OCI-M2 (cell line): ENCODE measurements around the gene SECISBP2.

ENCODE experiments used
- DNase-seq: peaks from one replicate; lab custom pipeline; 2025; ENCODE audit not compliant: unreplicated experiment; lab: John Stamatoyannopoulos, UW

The SECISBP2 gene

DNA sequence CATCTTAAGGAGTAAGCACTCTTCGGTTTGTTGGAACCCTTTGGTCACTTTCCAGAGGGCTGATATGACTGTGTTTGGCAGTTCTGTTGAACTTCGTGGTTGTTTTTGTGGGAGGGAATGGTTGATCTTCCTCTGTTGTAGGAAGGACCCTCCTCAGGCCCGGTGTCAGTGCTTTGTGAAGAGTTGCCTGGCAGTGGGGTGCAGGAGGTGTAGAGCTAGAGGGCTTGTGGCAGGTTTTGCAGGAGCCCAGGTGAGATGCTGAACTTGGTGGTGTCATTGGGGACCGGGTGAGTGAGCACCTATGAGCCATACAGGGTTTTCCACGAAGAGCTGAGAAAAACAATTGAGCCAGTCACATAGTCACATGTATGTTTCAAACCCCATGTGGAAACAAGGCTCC, 27.2 kb downstream of the SECISBP2 start:
- no peak for DNase-seq

DNA sequence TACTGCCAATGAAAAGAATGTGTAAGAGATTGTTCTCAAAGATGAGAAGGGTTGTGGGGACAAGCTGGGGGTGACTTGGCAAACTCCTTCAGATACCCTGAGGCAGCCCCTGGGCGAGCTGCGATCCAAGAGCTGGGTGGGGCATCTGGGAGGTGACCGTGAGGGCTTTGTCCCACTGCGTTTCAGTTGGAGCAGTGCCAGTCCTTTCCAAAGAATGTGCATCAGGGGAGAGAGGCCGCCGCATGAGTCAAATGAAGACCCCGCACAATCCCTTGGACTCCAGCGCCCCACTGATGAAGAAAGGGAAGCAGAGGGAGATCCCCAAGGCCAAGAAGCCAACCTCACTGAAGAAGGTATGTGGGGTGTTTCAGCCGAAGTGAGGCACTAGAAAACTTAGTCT, 28.4 kb downstream of the SECISBP2 start:
- DNase-seq: no peak

DNA sequence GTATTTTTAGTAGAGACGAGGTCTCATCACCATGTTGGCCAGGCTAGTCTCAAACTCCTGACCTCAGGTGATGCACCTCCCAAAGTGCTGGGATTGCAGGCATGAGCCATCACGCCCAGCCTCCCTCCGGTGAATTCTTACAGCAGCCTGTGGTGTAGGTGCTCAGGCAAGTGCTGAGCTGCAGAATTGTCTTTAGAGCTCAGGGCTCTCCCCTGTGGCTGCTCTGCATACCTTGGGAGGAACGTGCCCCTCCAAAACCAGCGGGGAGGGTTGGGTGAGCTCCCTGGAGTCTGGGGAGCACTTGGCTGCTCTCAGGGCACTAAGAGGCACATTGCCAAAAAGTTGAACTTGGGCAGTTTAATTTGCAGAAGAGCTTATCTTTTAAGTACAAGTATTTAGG, 29.4 kb downstream of the SECISBP2 start:
- DNase-seq: no peak

DNA sequence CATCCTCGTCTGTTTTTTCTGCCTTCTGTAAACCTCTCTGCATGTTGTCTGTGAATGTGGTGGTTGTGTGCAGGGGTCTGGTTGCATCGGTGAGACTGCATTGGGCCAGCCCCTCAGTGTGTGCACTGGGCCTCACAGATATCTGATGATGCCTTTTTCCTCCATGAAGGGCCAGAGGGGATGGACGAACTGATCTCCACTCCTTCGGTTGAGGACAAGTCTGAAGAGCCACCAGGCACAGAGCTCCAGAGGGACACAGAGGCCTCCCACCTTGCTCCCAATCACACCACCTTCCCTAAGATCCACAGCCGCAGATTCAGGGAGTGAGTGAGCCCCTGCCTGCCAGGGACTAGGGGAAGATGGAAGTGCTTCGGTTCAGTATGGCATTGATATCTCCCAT, 31.3 kb downstream of the SECISBP2 start:
- DNase-seq: no peak

DNA sequence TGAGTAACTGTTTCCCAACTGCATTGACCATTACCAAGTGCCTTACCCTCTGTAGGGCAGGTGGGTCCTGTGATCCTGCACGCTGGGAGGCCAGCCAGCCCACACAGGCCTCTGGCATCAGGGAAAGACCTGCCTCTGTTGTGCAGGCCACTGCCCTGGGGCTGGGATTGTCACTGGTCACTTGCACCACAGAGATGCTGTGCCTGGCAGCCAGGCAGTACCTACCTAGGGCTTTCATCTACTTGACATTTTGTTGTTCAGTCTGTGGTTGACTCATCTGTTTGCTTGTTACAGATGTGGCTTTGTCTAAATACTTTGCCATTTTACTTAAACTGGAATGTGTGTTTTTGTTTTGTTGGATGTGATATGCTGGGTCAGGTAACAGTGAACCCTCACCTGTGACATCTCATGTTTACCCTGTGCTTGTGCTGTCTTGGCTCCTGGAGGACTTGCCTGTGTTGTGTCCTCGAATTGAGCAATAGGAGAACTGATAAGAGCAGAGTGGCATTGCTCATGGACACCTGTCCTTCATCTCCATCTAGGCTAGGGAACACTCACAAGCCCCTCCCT, 32.8 kb downstream of the SECISBP2 start:
- no peak for DNase-seq

DNA sequence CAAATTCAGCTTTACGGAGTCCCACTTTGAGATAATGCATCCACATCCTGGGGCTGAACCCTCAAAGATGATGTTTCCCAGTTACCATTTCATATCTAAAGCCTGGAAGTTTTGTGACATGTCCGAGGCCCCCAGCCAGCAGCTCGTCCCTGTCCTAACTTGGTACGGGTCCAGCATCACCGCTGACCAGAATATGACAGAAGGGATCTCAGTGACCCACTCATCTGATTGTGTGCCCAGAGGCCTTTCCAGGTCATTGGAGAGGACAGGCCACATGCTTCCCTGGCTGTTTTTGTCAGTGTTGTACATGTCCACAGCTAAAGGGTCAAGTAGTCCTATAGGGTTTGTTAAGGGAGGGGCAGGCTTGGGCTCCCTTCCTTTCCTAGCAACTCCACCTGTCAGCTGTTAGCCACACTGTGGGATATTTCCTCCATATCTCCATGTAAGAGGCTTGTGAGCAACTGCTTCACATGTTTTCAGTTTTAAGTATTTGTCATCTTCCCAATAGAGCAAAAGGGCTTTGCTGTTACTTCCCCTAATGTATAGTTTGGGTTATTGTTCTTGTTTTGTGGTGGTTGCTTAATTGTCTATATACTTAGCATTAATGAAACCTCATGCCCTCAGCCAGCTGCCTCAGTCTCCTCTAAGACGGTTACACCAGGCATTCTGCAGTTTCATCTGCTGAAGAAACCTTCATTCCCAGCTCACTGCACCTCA, 33.4 kb downstream of the SECISBP2 start:
- DNase-seq: no peak

DNA sequence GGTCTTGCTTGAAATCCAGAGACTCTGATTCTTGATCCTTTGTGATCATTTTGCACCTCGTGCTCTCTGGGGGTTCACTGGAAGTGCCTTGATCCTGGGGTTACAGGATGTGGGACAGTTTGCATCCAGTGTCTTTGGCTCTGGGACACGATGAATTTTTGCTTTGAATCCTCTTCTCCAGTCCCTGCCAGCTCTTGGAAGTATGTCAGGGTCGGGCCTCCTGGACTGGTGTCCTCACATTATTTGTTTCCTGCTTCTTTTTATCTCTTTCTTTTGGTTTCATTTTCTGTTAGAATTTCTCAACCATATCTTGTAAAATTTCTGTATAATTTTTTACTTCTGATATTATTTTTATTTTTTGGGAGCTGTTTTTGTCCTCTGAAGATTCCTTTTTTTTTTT, 34.2 kb downstream of the SECISBP2 start:
- no peak for DNase-seq

DNA sequence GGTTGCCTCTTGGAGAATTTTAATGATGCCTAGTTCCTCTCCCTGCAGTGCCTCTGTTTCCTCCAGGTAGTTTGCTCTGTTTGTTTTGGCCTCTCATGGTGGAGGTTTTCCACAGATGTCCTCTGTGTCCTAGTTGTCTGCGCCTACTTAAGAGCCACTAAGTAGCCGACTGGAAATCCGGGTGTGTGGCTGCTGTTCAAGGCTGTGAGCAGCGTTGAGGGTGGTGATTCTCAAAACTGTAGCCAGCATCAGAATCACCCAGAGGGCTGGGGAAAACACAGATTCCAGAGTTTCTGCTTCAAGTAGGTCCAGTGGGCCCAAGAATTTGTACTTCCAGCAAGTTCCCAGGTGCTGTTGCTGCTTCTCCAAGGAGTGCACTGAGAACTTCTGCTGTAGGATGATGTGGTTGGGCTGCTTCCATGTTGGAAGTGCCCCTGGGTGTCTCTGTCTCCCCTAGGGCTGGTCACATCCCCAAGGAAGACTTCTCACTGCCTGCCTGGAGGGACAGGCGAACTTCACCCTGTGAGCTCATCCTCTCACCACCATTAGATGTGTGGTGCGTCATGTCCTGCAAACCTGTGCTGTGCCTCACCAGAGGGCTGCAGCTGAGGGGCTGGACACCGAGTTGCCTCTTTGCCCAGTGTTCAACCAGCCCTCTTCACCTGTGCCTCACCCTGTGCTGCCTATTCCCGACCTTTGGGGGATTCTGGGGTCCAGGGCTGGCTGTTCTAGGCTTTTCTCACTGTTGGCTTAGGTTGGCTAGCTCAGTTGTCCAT, 34.8 kb downstream of the SECISBP2 start:
- no peak for DNase-seq

DNA sequence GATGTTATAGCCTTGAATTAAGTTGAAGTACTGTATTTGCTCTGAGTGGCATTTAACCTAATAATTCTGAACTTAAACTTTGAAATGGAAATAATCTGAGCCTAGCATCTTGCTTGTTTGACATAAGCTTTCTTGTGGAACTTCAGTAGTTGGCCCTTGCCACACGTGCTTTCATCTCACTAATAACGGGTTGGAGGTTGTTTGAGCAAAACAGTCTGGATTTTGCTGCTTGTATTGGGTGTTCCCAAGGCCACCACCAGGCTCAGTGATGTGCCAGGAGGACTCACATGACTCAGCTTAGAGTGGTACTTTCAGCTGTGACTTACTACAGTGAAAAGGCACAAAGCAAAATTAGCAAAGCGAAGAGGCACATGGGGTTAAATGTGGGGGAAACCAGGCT, 35.7 kb downstream of the SECISBP2 start:
- no peak for DNase-seq

DNA sequence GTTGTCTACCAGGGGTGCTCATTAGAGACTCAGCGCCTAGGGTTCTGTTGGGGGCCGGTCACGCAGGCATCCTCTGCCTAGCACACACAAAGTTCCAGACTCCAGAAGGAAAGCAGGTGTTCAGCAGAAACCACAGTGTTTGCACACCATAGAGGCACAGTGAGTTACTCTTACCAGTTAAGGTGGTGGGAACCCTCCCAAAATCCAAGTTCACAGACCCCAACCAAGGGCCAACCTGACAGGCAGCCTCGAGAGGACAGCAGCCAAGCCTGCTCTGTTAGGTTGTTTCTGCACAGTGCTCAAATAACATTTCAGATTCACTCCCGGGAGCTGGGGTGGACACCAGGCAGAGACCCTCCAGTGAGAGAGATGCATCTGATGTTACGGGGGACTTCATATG, 36.2 kb downstream of the SECISBP2 start:
- no peak for DNase-seq

DNA sequence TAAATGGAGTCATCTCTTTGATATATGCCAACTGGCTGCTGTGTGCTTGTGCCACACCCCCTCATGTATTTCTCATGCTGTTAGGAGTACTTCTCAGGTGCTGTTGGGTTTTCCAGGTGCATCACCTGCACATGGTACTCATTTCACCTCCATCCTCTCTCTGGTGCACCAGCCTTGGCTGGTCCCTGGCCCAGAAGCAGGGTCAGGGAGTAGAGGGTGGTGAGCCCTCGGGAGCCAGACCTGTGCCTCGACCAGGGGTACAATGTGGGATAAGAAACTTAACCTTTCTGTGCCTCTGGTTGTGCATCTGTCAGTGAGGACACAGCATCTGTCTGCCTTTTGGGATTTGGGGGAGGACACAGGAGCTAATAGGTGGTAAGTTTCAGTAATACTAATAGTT, 38.5 kb downstream of the SECISBP2 start:
- DNase-seq: no peak

DNA sequence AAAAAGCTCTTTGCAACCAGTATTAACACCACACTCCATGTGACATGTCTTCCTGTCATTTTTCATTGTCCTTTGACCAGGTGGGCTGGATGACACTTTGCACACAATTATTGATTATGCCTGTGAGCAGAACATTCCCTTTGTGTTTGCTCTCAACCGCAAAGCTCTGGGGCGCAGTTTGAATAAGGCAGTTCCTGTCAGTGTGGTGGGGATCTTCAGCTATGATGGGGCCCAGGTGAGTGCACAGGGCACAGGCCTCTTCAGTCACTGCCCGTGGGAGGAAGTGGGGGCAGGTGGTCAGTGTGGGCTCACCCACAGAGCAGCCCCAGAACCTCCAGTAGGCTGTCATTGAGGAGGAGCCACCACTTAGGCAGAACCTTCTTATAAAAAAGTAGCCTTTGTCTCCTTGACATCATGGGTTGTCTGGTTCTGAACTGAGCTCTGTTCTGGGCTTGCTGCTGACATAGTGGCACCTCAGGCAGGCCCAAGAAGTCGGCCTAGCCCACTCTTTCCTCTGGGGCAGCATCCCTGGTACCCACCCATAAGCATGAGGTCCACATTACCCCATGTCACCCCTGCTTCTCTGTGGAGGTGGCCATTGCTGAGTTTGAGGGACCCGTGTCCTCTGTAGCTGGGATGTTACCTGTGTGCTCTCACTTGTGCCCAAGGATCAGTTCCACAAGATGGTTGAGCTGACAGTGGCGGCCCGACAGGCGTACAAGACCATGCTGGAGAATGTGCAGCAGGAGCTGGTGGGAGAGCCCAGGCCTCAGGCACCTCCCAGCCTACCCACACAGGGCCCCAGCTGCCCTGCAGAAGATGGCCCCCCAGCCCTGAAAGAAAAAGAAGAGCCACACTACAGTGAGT, 39.3 kb downstream of the SECISBP2 start:
- no peak for DNase-seq

DNA sequence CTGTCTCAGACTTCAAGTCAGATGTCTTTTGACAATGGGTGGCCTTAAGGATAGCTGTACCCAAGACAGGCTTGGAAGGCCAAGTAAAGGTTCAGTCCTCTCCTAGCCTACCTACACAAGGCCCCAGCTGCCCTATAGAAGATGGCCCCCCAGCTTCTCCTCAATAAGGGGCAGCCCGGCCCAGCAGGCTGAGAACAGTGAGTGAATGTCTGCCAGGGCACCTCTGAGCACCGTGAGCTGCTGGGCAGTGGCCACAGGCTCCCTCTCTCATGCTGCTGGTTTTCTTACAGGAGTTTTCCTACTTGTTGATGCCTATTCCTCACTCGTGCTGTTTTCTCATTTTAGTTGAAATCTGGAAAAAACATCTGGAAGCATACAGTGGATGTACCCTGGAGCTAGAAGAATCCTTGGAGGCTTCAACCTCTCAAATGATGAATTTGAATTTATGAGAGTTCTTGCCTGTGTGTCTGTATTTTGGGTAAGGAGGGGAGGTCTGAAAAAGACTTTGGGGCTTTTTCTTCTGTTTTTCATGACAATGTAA, 40.1 kb downstream of the SECISBP2 start:
- no peak for DNase-seq

DNA sequence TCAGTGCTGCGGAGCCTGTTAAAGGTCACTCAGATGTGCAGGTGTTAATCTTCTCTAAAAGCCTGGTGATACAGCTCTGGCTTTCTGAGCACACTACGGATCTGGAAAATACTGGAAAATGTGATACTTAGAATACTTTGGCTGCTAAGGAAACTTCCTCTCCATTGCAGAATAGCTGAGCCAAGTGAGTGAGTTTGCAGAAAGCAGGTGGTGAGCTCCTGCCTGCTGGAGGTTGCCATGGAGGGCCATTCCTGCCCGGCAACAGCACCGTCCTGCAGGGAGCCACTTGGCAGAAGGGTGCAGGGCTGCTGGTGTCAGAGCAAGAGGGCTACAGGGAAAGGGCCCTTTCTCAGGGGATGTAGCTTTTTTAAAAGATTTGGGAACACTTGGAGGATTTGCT, 40.7 kb downstream of the SECISBP2 start:
- DNase-seq: no peak

DNA sequence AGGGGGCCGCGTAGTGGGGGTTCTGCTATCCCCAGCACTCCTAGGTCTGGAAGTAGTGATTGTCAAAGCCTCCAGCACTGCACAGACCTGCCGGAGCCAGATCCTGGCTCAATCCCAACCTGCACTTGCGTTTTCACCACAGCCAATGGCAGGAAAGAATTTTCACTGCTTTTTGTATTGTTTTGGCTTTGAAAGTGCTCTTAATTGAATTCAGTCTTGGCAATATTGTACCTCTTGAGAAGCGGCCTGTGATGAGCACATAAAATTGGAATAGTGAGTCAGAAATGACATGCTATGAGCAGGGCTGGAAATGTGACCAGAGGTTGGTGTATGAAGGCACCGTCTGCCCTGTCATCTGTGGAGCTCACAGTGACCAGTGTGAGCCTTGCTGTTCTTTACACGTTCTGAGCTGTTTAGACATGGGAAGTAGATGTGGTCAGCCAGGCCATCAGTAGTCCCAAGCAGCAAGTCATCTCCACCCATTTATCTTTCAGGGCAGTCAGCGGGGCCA, 41.5 kb downstream of the SECISBP2 start:
- DNase-seq: no peak

DNA sequence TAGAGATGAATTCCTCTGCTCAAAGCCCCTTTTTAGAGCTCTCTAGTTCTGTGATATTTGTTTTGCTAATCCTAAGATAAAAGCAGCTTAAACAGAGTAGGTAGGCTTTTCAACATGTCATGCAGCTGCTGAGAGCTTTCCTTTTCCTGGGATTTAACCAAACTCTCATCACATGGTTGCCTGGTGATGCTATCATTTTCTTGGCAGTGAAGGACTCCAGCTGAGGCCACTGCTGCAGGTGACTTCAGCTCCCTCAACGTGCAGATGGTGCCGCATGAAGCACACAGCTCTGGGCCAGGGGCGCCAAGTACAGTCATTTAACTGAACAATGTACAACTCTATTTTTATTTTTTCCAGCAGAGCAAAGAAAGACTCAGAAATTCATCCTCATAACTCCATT, 42.2 kb downstream of the SECISBP2 start:
- no peak for DNase-seq

DNA sequence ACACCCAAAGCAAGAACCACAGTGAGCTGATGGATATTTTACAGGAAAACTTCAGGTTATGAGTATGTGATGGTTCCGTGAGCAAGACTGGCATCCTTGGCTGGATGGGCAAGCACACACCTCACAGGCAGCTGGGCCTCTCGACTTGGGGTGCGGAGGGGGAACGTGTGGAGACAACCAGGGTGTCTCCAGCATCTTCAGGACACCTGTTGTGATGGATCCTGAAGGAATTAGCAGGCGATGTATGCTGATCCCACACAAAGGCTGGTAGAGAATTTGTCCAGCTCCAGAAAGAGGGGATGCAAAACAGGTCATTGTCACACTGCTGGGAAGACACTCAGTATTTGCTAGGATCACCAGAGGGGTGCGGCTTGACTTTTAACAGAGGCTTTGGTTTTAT, 42.7 kb downstream of the SECISBP2 start:
- no peak for DNase-seq

DNA sequence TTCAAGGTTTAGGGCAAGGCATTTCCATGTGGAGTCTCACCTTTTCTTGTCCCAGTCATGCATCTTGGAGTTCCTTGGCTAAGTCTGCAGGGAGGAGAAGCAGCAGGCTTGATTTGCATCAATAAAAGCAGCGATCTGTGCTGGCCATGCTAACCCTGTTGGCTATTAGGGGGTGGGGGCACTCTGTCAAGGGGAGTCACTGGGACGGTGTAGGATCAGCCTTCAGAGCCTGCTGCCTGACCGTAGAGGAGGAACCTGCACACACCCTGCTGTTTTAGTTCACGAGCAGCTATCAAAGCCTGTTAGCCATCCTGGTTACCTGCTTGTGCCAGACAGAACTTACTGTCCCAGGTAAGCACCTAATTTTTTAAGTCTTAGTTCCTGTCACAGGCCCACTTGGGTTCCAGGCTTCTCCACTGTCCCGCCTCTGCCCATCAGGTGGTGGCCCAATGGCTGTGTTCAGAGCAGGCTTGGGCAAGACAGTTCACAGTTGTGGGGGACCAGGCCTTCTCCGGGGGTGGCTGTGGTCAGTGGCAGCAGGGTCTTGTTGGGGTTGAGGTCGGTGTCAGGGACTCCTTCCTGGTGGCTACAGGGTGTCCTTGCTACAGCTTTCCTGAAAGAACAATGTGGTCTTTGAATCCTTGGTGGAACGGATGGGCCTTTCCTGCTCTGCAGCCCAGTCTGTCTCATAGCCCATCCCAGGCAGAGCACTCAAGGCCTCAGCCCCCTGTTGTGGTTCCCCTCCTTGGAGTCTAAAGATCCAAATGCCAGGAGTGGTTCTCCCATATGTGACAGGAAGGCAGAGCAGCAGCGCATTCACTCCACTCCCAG, 43.7 kb downstream of the SECISBP2 start:
- no peak for DNase-seq

DNA sequence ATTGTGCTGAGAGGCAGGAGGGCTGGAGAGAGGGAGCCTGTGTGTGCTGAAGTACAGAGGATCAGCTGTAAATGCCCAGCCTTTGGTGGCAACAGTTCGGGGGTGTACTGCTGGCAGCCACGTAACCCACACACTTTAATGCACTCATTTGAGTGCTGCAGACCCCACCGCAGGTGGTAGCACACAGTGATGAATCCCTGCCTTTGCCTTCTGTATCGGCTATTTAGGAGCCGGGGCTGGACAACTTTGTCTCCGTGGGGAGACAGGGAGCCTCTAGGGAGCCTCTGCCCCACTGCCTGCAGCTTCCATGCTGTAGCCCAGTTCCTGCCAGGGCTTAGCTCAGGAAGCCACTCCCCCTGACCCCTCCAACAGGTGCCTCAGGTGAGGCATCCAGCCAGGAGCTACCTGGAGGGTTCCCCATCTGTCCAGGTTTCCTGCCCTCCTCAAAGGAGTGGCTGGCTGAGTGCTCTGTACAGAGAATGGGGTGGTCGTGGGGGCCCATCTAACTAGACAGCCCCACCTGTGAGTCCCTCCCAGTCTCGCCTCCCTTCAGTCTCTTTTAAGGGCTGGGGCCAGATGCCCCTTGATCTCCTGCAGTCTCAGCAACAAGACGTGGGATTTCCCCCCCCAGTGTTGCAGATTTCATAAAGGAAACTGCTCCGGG, 44.5 kb downstream of the SECISBP2 start:
- no peak for DNase-seq

DNA sequence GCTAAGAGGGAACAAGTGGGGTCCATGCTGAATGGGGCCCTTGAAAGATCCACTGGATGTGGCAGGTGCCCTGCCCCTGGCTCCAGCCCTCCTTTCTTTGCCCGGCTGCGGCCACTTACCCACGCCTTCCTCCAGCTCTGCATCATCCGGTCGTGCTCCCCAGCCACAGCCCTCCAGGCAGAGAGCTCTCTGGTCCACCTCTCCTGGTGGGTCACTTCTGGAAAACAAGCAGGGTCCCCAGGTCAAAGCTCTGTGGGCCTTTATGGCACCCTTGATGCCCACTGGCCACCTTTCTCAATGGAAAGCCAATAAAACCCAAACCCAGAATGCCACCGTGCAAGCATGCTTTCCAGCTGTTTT, 45.0 kb downstream of the SECISBP2 start:
- DNase-seq: no peak
